Measurements from ENCODE around the gene SURF4.
A peak's percentile ranks its signal among the peaks of the same experiment; 100 is the strongest.

DNA sequence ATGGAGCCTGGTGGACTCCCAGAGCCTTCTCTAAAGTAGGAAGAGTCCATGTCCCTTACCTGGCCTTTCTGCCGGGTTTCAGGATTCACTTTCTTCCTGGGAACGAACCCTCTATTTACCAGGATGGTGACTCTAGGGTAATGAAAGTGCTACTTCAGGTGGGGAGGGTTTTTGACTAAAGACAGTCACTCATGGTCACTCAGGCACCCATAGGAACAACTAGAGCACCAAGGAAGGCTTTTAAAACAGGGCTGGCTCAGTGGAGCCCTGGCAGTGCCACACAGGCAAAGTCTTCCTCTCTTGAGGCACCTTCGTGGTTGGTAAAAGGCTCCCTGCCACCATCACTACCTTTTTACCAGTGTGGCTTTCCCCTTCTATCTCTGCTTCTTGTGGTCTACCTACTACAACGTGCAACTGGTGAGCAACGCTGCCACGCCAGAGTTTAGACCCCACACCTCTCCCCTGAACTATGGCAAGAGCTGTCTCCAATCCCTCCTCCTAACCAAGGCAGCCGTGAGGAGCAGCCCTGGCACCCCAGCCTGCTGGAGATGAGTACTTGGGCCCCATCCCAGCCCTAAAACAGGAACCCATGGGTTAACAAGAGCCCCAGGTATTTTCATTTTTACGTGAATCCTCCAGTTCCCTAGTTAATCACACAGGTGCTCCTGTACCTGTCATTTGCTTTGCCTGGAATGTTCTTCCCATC lies 23.1 kb downstream of the SURF4 start:
- TF ChIP-seq, protein P1, sequence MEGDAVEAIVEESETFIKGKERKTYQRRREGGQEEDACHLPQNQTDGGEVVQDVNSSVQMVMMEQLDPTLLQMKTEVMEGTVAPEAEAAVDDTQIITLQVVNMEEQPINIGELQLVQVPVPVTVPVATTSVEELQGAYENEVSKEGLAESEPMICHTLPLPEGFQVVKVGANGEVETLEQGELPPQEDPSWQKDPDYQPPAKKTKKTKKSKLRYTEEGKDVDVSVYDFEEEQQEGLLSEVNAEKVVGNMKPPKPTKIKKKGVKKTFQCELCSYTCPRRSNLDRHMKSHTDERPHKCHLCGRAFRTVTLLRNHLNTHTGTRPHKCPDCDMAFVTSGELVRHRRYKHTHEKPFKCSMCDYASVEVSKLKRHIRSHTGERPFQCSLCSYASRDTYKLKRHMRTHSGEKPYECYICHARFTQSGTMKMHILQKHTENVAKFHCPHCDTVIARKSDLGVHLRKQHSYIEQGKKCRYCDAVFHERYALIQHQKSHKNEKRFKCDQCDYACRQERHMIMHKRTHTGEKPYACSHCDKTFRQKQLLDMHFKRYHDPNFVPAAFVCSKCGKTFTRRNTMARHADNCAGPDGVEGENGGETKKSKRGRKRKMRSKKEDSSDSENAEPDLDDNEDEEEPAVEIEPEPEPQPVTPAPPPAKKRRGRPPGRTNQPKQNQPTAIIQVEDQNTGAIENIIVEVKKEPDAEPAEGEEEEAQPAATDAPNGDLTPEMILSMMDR (IDR thresholded peaks at IDR 0.05; ENCODE audit: extremely low read depth in 1 of 2, insufficient read depth in 1 of 2, low read depth in 1 of 2, low read length in 2 of 2) = no peak
- no peak for TF ChIP-seq EZH2 (IDR thresholded peaks at IDR 0.05; ENCODE audit: borderline replicate concordance, low read depth, low read length, severe bottlenecking)
- peak; percentile 55 for TF ChIP-seq POLR2AphosphoS5 (IDR thresholded peaks at IDR 0.05; ENCODE audit: insufficient read depth, low read depth, low read length)

Measured in endothelial cell of umbilical vein (primary cell).